Mesodermal cell (in vitro differentiated cells): Measurements from ENCODE around the gene RBM15.
A peak's percentile ranks its signal among the peaks of the same experiment; 100 is the strongest.

Experiments used
- H3K27ac ChIP-seq: 2 replicates; pipeline ENCODE4 v1.7.0; 2013; ENCODE audit warnings: mild to moderate bottlenecking, low read depth, low read length, moderate library complexity; ENCODE audit not compliant: severe bottlenecking
- H3K36me3 ChIP-seq: 2 replicates; pipeline ENCODE4 v1.7.1; 2013; ENCODE audit warnings: mild to moderate bottlenecking, low read length, moderate library complexity; ENCODE audit not compliant: control insufficient read depth, insufficient read depth
- H3K4me1 ChIP-seq: one replicate; pipeline ENCODE4 v1.7.1; 2013; ENCODE audit warnings: mild to moderate bottlenecking, low read length; ENCODE audit not compliant: insufficient read depth, control insufficient read depth, poor library complexity, severe bottlenecking
- H3K4me3 ChIP-seq: 2 replicates; pipeline ENCODE4 v1.7.0; 2013; ENCODE audit warnings: low read length, control low read depth, mild to moderate bottlenecking; ENCODE audit not compliant: insufficient read depth, poor library complexity, severe bottlenecking; ENCODE audit errors: extremely low read depth
- H3K9me3 ChIP-seq: 2 replicates; pipeline ENCODE4 v1.7.1; 2013; ENCODE audit warnings: mild to moderate bottlenecking, low read length, moderate library complexity; ENCODE audit not compliant: control insufficient read depth
- WGBS, 2 experiments: methylation state at CpG; one replicate each; pipeline ENCODE4 v1.1.5; 2013; ENCODE audit warnings: missing lambda C conversion rate in 2 of 2; ENCODE audit not compliant: insufficient coverage in 2 of 2; 5-methylcytosine and 5-hydroxymethylcytosine counted together

RBM15 gene

GRCh38 chr1:110321045-110321444 is 18.1 kb upstream of the RBM15 start:
- WGBS, 2 experiments, result no CpG with 5 or more reads among the region's 2 CpGs
- Histone ChIP-seq H3K4me1 (peaks cover 5% of the 10 kb centered on the region), H3K4me3 (no peak overlapping the region), H3K27ac (no peak overlapping the region), H3K9me3 (no peaks in the 10 kb centered on the region), H3K36me3 (no peaks in the 10 kb centered on the region)

- Histone ChIP-seq H3K36me3 (no peaks in the 10 kb centered on the region), H3K4me1 (peaks cover 5% of the 10 kb centered on the region), H3K9me3 (no peaks in the 10 kb centered on the region), H3K4me3 (no peak overlapping the region), H3K27ac (no peak overlapping the region)
- 93 to 98% methylated on average over 3 to 4 of the region's 4 CpGs for WGBS, 2 experiments
Observed at GRCh38 chr1:110321846-110322245, 17.3 kb upstream of the RBM15 start.

- WGBS, 2 experiments, result no CpG with 5 or more reads among the region's 1 CpG
- Histone ChIP-seq H3K27ac (no peak overlapping the region), H3K9me3 (no peaks in the 10 kb centered on the region), H3K4me1 (no peaks in the 10 kb centered on the region), H3K36me3 (no peaks in the 10 kb centered on the region), H3K4me3 (no peak overlapping the region)
Observed at GRCh38 chr1:110324667-110325066, 14.5 kb upstream of the RBM15 start.

- no peaks in the 10 kb centered on the region for H3K36me3 ChIP-seq
- no peaks in the 10 kb centered on the region for H3K4me1 ChIP-seq
- no peak overlapping the region for H3K27ac ChIP-seq
- no peak overlapping the region for H3K4me3 ChIP-seq
- WGBS, 2 experiments, result 100% methylated on average over 1 of the region's 1 CpG; no CpG with 5 or more reads in 1 of the 2 experiments
- no peaks in the 10 kb centered on the region for H3K9me3 ChIP-seq
Observed at GRCh38 chr1:110326826-110327225, 12.4 kb upstream of the RBM15 start.

- H3K4me3 ChIP-seq, result no peak overlapping the region
- H3K4me1 ChIP-seq, result no peaks in the 10 kb centered on the region
- no peaks in the 10 kb centered on the region for H3K9me3 ChIP-seq
- no peaks in the 10 kb centered on the region for H3K36me3 ChIP-seq
- H3K27ac ChIP-seq, result no peak overlapping the region
Observed at GRCh38 chr1:110328274-110328673, 10.9 kb upstream of the RBM15 start.

- WGBS, 2 experiments, result 95 to 100% methylated on average over 1 to 3 of the region's 3 CpGs
- Histone ChIP-seq H3K27ac (no peak overlapping the region), H3K9me3 (no peaks in the 10 kb centered on the region), H3K4me3 (no peak overlapping the region), H3K36me3 (no peaks in the 10 kb centered on the region), H3K4me1 (no peaks in the 10 kb centered on the region)
Observed at GRCh38 chr1:110328700-110329099, 10.5 kb upstream of the RBM15 start.

- Histone ChIP-seq H3K27ac (no peak overlapping the region), H3K36me3 (peaks cover 2% of the 10 kb centered on the region), H3K4me1 (peaks cover 13% of the 10 kb centered on the region), H3K9me3 (no peaks in the 10 kb centered on the region), H3K4me3 (no peak overlapping the region)
- WGBS, 2 experiments, result 100% methylated on average over 1 of the region's 1 CpG
Observed at GRCh38 chr1:110335265-110335664, 3.9 kb upstream of the RBM15 start.

GRCh38 chr1:110336300-110337039 is 2.7 kb upstream of the RBM15 start:
- H3K36me3 ChIP-seq, result peaks cover 14% of the 10 kb centered on the region
- peaks cover 25% of the 10 kb centered on the region for H3K4me1 ChIP-seq
- H3K9me3 ChIP-seq, result no peaks in the 10 kb centered on the region
- no peak overlapping the region for H3K4me3 ChIP-seq
- WGBS, 2 experiments, result no CpG with 5 or more reads among the region's 1 CpG
- H3K27ac ChIP-seq, result peak overlapping the region; percentile 64

- Histone ChIP-seq H3K36me3 (peaks cover 25% of the 10 kb centered on the region), H3K9me3 (no peaks in the 10 kb centered on the region), H3K27ac (peak overlapping the region; percentile 97), H3K4me3 (peak overlapping the region; percentile 95), H3K4me1 (peaks cover 35% of the 10 kb centered on the region)
- WGBS, 2 experiments, result 0% methylated on average over 32 to 34 of the region's 36 CpGs
Observed at GRCh38 chr1:110337704-110338308, 1.4 kb upstream of the RBM15 start.

GRCh38 chr1:110338309-110338885 is 780 bp upstream of the RBM15 start:
- Histone ChIP-seq H3K9me3 (no peaks in the 10 kb centered on the region), H3K4me1 (peaks cover 35% of the 10 kb centered on the region), H3K27ac (peak overlapping the region; percentile 97), H3K36me3 (peaks cover 26% of the 10 kb centered on the region), H3K4me3 (peak overlapping the region; percentile 95)
- WGBS, 2 experiments, result 0% methylated on average over 46 to 51 of the region's 57 CpGs
